ENCODE data around the gene TEPSIN.

TEPSIN gene

GRCh38 chr17:81277421-81277820 lies 38.6 kb upstream of the TEPSIN start:
- DNase-seq (ENCODE audit: extremely low read depth, low read depth): no peak
- H3K4me3 ChIP-seq (replicated peaks; ENCODE audit: low read depth, low read length): no peak overlapping the region
- TF ChIP-seq, protein P1, sequence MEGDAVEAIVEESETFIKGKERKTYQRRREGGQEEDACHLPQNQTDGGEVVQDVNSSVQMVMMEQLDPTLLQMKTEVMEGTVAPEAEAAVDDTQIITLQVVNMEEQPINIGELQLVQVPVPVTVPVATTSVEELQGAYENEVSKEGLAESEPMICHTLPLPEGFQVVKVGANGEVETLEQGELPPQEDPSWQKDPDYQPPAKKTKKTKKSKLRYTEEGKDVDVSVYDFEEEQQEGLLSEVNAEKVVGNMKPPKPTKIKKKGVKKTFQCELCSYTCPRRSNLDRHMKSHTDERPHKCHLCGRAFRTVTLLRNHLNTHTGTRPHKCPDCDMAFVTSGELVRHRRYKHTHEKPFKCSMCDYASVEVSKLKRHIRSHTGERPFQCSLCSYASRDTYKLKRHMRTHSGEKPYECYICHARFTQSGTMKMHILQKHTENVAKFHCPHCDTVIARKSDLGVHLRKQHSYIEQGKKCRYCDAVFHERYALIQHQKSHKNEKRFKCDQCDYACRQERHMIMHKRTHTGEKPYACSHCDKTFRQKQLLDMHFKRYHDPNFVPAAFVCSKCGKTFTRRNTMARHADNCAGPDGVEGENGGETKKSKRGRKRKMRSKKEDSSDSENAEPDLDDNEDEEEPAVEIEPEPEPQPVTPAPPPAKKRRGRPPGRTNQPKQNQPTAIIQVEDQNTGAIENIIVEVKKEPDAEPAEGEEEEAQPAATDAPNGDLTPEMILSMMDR (IDR thresholded peaks at IDR 0.05; ENCODE audit: low read depth, low read length, missing control alignments): no peak

DNA sequence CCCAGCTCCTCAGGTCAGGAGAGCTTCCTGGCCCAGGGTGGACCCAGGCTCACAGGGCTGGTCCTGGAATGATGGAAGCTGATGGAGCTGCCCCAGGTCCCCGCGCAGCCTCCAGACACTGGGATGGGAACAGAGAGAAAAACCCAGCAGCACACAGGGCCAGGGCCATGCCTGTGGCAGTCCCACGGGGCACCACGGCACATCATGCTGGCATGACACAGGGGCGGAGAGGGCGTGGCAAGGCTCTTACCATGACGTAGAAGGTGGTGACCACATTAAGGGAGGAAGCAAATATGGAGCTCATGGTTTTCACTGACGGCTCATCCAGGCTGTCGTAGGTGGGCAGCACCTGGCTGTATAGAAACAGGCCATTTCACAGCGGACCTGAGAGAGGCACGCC lies 37.9 kb upstream of the TEPSIN start:
- TF ChIP-seq, protein P1 (IDR thresholded peaks at IDR 0.05; ENCODE audit: low read depth, low read length, missing control alignments): no peak
- no peak for DNase-seq (ENCODE audit: extremely low read depth, low read depth)
- no peak overlapping the region for H3K4me3 ChIP-seq (replicated peaks; ENCODE audit: low read depth, low read length)

DNA sequence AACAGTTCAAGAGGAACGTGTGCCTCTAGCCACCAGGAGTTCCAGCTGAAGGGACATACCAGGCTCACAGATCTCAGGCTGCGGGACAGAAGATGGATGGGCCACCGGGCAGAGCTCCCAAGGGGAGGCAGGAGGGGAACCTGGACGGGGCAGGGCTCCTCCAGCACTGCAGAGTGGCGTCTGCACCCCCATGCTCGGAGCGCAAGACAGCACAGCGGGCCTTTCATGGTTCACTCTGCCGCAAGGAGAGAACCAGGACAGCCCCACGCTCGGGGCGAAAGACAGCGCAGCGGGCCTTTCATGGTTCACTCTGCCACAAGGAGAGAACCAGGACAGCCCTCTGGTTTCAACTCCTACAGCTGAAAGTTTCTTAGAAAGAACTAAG lies 35.6 kb upstream of the TEPSIN start:
- TF ChIP-seq, protein P1 (IDR thresholded peaks at IDR 0.05; ENCODE audit: low read depth, low read length, missing control alignments): no peak
- H3K4me3 ChIP-seq (replicated peaks; ENCODE audit: low read depth, low read length): no peak overlapping the region
- no peak for DNase-seq (ENCODE audit: extremely low read depth, low read depth)

DNA sequence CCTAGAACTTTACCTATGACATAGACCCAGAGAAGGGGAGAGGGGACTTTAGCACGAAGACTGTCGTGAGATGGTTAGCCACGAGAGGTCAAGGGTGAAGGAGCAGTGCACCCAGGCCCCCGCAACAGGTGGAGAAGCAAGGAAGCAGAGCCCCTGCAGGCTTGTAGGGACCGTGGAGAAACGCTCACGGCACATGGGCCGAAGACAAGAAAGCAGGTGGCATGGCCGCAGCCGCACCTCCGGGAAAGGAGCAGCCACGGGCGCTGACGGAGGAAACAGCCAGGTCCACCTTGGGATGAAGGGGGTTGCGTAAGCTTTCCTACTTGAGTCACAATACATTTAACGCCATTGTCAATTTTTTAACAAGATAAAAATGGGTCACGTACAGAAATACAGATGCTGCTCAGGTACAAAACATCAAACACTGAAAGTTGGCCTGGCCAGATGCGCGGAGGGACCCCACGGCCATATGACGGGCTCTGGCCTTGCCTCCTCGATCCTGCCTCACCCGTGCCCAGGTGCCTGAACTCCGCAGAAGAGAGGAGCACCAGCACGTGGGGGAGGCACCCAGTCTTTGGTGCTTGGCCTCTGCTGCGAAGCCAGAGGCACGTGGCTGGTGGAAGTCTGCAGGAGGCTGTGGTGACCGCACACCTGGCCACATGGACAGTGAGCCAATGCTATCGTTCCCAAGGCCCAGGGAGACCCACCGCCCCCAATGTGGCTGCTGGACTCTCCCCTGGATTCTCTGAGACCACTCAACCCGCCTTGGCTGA lies 35.0 kb upstream of the TEPSIN start:
- no peak for DNase-seq (ENCODE audit: extremely low read depth, low read depth)
- no peak overlapping the region for H3K4me3 ChIP-seq (replicated peaks; ENCODE audit: low read depth, low read length)
- TF ChIP-seq, protein P1 (IDR thresholded peaks at IDR 0.05; ENCODE audit: low read depth, low read length, missing control alignments): no peak

DNA sequence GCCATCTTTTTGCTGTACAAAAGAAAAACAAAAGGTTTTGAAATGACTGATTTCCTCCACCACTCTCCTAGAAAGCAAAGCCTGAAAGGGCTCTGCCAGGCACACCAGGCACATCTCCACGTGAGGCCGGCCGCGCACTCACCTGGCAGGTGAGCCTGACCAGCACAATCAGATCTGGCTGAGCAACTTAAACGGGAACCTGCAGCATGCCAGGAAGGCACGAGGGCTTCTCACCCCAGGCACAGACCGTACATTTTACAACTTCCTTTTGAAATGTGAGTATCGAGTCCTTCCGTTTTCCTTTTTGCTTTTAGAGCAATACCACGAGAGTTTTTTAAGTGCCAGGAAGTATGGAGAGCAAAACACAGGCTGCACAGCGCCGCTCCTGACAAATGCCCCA lies 33.8 kb upstream of the TEPSIN start:
- DNase-seq (ENCODE audit: extremely low read depth, low read depth): no peak
- no peak overlapping the region for H3K4me3 ChIP-seq (replicated peaks; ENCODE audit: low read depth, low read length)
- TF ChIP-seq, protein P1 (IDR thresholded peaks at IDR 0.05; ENCODE audit: low read depth, low read length, missing control alignments): no peak

DNA sequence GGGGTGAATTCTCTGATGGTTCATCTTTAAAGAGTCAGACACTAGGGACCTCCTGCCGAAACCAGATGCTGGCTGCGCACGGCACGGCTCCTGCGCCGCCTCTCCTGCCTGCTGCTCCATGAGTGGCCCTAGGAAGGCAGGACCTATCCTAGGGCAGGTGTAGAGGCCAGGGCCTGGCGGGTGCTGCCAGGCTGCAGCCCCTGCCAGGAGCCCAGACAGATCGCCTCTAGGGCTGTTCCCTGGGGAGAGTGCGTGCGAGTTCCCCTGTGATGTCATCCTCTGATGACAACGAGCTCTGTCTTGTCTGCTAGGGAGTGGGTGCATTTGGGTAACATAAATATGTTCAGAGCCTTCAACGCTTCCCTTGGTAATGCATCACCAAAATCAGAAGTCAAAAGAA lies 32.4 kb upstream of the TEPSIN start:
- no peak overlapping the region for H3K4me3 ChIP-seq (replicated peaks; ENCODE audit: low read depth, low read length)
- TF ChIP-seq, protein P1 (IDR thresholded peaks at IDR 0.05; ENCODE audit: low read depth, low read length, missing control alignments): no peak
- DNase-seq (ENCODE audit: extremely low read depth, low read depth): no peak

GRCh38 chr17:81270279-81270678 lies 31.4 kb upstream of the TEPSIN start:
- H3K4me3 ChIP-seq (replicated peaks; ENCODE audit: low read depth, low read length): no peak overlapping the region
- TF ChIP-seq, protein P1 (IDR thresholded peaks at IDR 0.05; ENCODE audit: low read depth, low read length, missing control alignments): no peak
- no peak for DNase-seq (ENCODE audit: extremely low read depth, low read depth)
